HEK293 (cell line): ENCODE data around the gene SYNGR3.

Source experiments
- CTCF ChIA-PET: fragments of 350-600 bp; formaldehyde crosslinking; extraction: SDS; loops from one replicate; lab custom pipeline; 2021; ENCODE audit warnings: antibody characterized with exemption; lab: Yijun Ruan, JAX
- POLR2A ChIA-PET: fragments of 300-600 bp; formaldehyde crosslinking; extraction: SDS; loops from one replicate; lab custom pipeline; 2020; ENCODE audit warnings: antibody characterized with exemption, inconsistent platforms; lab: Yijun Ruan, JAX
- H3K27ac ChIP-seq: fragments of 200-500 bp; sonication (Bioruptor generic); 2 replicates; pipeline ENCODE4 v1.5.1; 2014; ENCODE audit warnings: low read depth, low read length, control low read depth, inconsistent platforms; ENCODE audit errors: extremely low read depth
- H3K36me3 ChIP-seq, 2 experiments: fragments of 200-500 bp in 1 of 2; sonication (Bioruptor generic) in 1 of 2; 1 replicate in 1 of 2; 2 replicates in 1 of 2; pipeline ENCODE4 v1.5.1; 2014 to 2017; ENCODE audit warnings: inconsistent platforms in 2 of 2, low read length in 2 of 2; ENCODE audit not compliant: control insufficient read depth in 2 of 2, insufficient read depth in 1 of 2
- H3K4me1 ChIP-seq: fragments of 200-500 bp; sonication (Bioruptor generic); 2 replicates; pipeline ENCODE4 v1.5.1; 2014; ENCODE audit warnings: mild to moderate bottlenecking, low read length, inconsistent platforms; ENCODE audit not compliant: control insufficient read depth, insufficient read depth
- H3K4me3 ChIP-seq: 2 replicates; pipeline ENCODE4 v1.5.1; 2011; ENCODE audit warnings: low read depth, mild to moderate bottlenecking, control low read depth, low read length, moderate library complexity
- H3K9me3 ChIP-seq: fragments of 200-500 bp; sonication (Bioruptor generic); 2 replicates; pipeline ENCODE4 v1.5.1; 2014; ENCODE audit warnings: low read depth, low read length, inconsistent platforms; ENCODE audit not compliant: control insufficient read depth, insufficient read depth
- BCL11B ChIP-seq: fragments of 450-650 bp; formaldehyde crosslinking; IDR thresholded peaks from 2 replicates; pipeline ENCODE4 v1.5.1; 2016; ENCODE audit warnings: low read depth, missing biosample characterization, missing genetic modification characterization
- GFI1B ChIP-seq: fragments of 450-650 bp; formaldehyde crosslinking; IDR thresholded peaks from 2 replicates; pipeline ENCODE4 v1.5.1; 2016; ENCODE audit warnings: missing biosample characterization, missing genetic modification characterization
- GLIS1 ChIP-seq: fragments of 450-650 bp; formaldehyde crosslinking; IDR thresholded peaks from 2 replicates; pipeline ENCODE4 v1.5.1; 2016; ENCODE audit warnings: missing biosample characterization, missing genetic modification characterization
- HOXC10 ChIP-seq: sonication (generic); formaldehyde crosslinking; IDR thresholded peaks from 2 replicates; pipeline ENCODE4 v1.8.1; 2023; ENCODE audit warnings: mild to moderate bottlenecking, missing genetic modification reagents
- SP7 ChIP-seq: fragments of 450-650 bp; formaldehyde crosslinking; IDR thresholded peaks from 2 replicates; pipeline ENCODE4 v1.5.1; 2016; ENCODE audit warnings: missing biosample characterization, missing genetic modification characterization
- ZBTB17 ChIP-seq: fragments of 450-650 bp; formaldehyde crosslinking; IDR thresholded peaks from 2 replicates; pipeline ENCODE4 v1.5.1; 2016; ENCODE audit warnings: missing biosample characterization, missing genetic modification characterization
- ZBTB48 ChIP-seq: fragments of 450-650 bp; formaldehyde crosslinking; IDR thresholded peaks from 2 replicates; pipeline ENCODE4 v1.5.1; 2016; ENCODE audit warnings: missing biosample characterization, missing genetic modification characterization
- ZBTB8A ChIP-seq: fragments of 450-650 bp; formaldehyde crosslinking; IDR thresholded peaks from 2 replicates; pipeline ENCODE4 v1.5.1; 2016; ENCODE audit warnings: missing biosample characterization, missing genetic modification characterization
- ZFP69B ChIP-seq: fragments of 450-650 bp; formaldehyde crosslinking; IDR thresholded peaks from 2 replicates; pipeline ENCODE4 v1.5.1; 2016; ENCODE audit warnings: missing biosample characterization, missing genetic modification characterization
- ZIC2 ChIP-seq: fragments of 450-650 bp; formaldehyde crosslinking; IDR thresholded peaks from 2 replicates; pipeline ENCODE4 v1.5.1; 2016; ENCODE audit warnings: missing biosample characterization, missing genetic modification characterization
- ZNF335 ChIP-seq: fragments of 450-650 bp; formaldehyde crosslinking; conservative IDR thresholded peaks from 2 replicates; pipeline ENCODE4 v1.5.1; 2016; ENCODE audit warnings: missing biosample characterization, missing genetic modification characterization
- ZNF341 ChIP-seq: fragments of 450-650 bp; formaldehyde crosslinking; IDR thresholded peaks from 2 replicates; pipeline ENCODE4; 2016; ENCODE audit warnings: low read depth, missing biosample characterization, missing genetic modification characterization
- ZNF423 ChIP-seq: fragments of 450-650 bp; formaldehyde crosslinking; IDR thresholded peaks from 2 replicates; pipeline ENCODE4 v1.5.1; 2016; ENCODE audit warnings: missing biosample characterization, missing genetic modification characterization
- ZNF544 ChIP-seq: fragments of 450-650 bp; formaldehyde crosslinking; IDR thresholded peaks from 2 replicates; pipeline ENCODE4 v1.5.0; 2017; ENCODE audit warnings: missing biosample characterization, missing genetic modification characterization
- ZNF555 ChIP-seq: fragments of 450-650 bp; formaldehyde crosslinking; conservative IDR thresholded peaks from 2 replicates; pipeline ENCODE4 v1.5.1; 2017; ENCODE audit warnings: missing biosample characterization, mild to moderate bottlenecking, missing genetic modification characterization, inconsistent platforms
- ZNF623 ChIP-seq: fragments of 450-650 bp; formaldehyde crosslinking; IDR thresholded peaks from 2 replicates; pipeline ENCODE4 v1.5.1; 2016; ENCODE audit warnings: missing biosample characterization, missing genetic modification characterization
- ZNF658 ChIP-seq: fragments of 450-650 bp; formaldehyde crosslinking; IDR thresholded peaks from 2 replicates; pipeline ENCODE4; 2016; ENCODE audit warnings: missing biosample characterization, missing genetic modification characterization
- ZNF701 ChIP-seq: fragments of 450-650 bp; formaldehyde crosslinking; IDR thresholded peaks from 2 replicates; pipeline ENCODE4 v1.5.1; 2016; ENCODE audit warnings: missing biosample characterization, missing genetic modification characterization
- ZNF777 ChIP-seq: fragments of 450-650 bp; formaldehyde crosslinking; IDR thresholded peaks from 2 replicates; pipeline ENCODE4 v1.5.1; 2017; ENCODE audit warnings: missing biosample characterization, missing genetic modification characterization, borderline replicate concordance
- ZSCAN16 ChIP-seq: fragments of 450-650 bp; formaldehyde crosslinking; IDR thresholded peaks from 2 replicates; pipeline ENCODE4 v1.5.1; 2016; ENCODE audit warnings: missing biosample characterization, missing genetic modification characterization
- TF ChIP-seq, protein P1 (sequence below): fragments of 450-650 bp; formaldehyde crosslinking; IDR thresholded peaks from 2 replicates; pipeline ENCODE4 v1.5.1; 2017; ENCODE audit warnings: missing biosample characterization, missing genetic modification characterization
- TF ChIP-seq, protein P2 (sequence below): sonication (generic); formaldehyde crosslinking; IDR thresholded peaks from 2 replicates; pipeline ENCODE4 v1.8.1; 2022; ENCODE audit warnings: mild to moderate bottlenecking, moderate library complexity, missing genetic modification reagents
- TF ChIP-seq, protein P3 (sequence below): fragments of 450-650 bp; formaldehyde crosslinking; IDR thresholded peaks from 2 replicates; pipeline ENCODE4 v1.5.1; 2016; ENCODE audit warnings: missing biosample characterization, missing genetic modification characterization
- TF ChIP-seq, protein P4 (sequence below): fragments of 450-650 bp; formaldehyde crosslinking; IDR thresholded peaks from 2 replicates; pipeline ENCODE4 v1.5.1; 2016; ENCODE audit warnings: missing biosample characterization, missing genetic modification characterization
- TF ChIP-seq, protein P5 (sequence below): fragments of 450-650 bp; formaldehyde crosslinking; IDR thresholded peaks from 2 replicates; pipeline ENCODE4 v1.5.1; 2016; ENCODE audit warnings: missing biosample characterization, missing genetic modification characterization

SYNGR3 gene

DNA sequence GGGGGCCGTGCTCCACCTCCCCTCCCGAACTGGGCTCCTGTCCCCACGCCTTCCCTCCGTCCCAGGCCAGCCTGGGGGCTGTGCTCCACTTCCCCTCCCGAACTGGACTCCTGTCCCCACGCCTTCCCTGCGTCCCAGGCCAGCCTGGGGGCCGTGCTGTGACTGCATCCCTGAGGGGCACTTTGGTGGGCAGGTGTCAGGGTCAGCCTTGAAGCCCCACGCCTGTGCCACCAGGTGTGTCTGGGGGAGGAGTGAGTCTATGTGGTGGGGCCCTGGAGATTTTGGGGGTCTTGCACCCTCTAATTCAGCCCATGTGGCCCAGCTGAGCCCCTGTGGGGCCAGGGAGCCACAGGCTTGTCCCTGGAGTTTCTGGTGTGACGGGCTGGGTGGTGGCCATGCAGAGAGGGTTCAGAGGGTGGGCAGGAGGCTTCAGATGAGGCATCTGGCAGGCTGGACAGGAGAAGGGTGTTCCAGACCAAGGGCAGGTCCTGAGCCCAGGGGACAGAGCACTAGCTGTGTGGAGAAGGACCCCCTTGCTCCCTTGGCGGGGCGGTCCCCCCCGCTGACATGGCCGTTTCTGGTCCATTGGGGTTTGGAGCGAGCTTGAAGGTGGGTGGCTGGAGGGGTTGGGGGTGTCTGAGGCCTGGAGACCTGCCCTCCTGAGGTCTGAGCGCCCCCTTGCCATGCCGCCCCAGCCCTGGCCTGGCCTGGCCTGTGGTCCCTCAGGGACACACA, 45.1 kb downstream of the SYNGR3 start:
- peaks cover 4% of the 10 kb centered on the region; the same call in 1 of the 2 replicates for H3K4me1 ChIP-seq
- no peaks in the 10 kb centered on the region for H3K9me3 ChIP-seq
- H3K4me3 ChIP-seq = no peak overlapping the region
- ChIA-PET CTCF (interaction anchor here (1.1 to 1.2 kb wide), 3 partner anchors 86 to 254 kb away, joined by 3 to 8 read pairs (median 3); no protein-coding TSS in a partner anchor), POLR2A (interaction anchor here (1.0 to 1.8 kb wide), 2 partner anchors 27 to 120 kb away, joined by 3 to 12 read pairs; partner anchors contain the start of gene TRAF7)
- peaks cover 0 to 15% of the 10 kb centered on the region in 2 experiments; a peak in 1 of 3 replicates for H3K36me3 ChIP-seq
- TF ChIP-seq, protein P1, sequence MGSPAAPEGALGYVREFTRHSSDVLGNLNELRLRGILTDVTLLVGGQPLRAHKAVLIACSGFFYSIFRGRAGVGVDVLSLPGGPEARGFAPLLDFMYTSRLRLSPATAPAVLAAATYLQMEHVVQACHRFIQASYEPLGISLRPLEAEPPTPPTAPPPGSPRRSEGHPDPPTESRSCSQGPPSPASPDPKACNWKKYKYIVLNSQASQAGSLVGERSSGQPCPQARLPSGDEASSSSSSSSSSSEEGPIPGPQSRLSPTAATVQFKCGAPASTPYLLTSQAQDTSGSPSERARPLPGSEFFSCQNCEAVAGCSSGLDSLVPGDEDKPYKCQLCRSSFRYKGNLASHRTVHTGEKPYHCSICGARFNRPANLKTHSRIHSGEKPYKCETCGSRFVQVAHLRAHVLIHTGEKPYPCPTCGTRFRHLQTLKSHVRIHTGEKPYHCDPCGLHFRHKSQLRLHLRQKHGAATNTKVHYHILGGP (tag by site-specific recombination) = no peak
- TF ChIP-seq ZBTB8A (tag by site-specific recombination) = peak; percentile 27; the same call in 1 of the 2 replicates
- TF ChIP-seq, protein P2, sequence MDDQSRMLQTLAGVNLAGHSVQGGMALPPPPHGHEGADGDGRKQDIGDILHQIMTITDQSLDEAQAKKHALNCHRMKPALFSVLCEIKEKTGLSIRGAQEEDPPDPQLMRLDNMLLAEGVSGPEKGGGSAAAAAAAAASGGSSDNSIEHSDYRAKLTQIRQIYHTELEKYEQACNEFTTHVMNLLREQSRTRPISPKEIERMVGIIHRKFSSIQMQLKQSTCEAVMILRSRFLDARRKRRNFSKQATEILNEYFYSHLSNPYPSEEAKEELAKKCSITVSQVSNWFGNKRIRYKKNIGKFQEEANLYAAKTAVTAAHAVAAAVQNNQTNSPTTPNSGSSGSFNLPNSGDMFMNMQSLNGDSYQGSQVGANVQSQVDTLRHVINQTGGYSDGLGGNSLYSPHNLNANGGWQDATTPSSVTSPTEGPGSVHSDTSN = peak; percentile 27; the same call in 1 of the 2 replicates
- TF ChIP-seq, all 188 proteins: peak for 2
- no peak overlapping the region; the same call in 1 of the 2 replicates for H3K27ac ChIP-seq

DNA sequence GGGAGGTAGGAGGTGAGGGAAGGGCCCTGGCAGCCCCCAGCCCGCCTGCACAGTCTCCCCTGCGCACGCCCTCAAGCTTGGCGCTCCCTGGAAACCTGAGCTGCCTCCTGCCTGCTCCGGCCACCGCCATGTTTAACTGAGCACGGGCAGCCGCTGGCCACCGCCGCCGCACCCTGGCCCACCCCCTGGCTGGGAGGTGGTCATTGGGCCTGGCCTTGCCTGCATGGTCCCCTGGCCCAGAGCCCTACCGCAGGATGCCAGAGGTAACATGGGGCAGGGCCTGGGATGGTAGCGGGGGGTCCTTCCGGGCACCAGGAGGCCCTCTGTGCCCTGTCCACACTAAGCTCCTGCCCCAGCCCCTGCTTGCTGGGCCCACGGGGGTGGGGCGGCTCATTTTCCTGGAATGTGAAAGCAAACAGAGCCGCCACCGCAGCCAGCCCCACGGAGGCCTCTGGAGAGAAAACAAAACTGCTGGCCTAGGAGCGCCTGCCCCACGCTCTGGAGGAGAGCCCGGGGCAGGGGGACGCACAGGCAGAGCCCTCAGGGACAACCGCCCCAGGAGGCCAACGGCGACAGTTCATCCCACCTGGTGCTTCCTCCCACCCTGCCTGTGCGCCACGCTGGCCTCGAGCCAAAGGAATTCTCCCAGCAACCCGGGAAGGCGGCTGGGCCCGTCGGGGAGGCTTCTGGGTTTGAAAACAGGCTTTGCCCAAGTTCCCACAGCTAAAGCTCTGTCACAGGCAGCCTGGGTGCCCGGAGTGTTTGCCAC, 45.8 kb downstream of the SYNGR3 start:
- H3K4me1 ChIP-seq = peaks cover 4% of the 10 kb centered on the region; the same call in 1 of the 2 replicates
- ChIA-PET CTCF (interaction anchor here (1.1 to 1.2 kb wide), 3 partner anchors 85 to 253 kb away, joined by 3 to 8 read pairs (median 3); no protein-coding TSS in a partner anchor), POLR2A (interaction anchor here (1.0 to 1.8 kb wide), 2 partner anchors 28 to 119 kb away, joined by 3 to 12 read pairs; partner anchors contain the start of gene TRAF7)
- H3K36me3 ChIP-seq = peaks cover 0 to 12% of the 10 kb centered on the region in 2 experiments; a peak in 1 of 3 replicates
- H3K4me3 ChIP-seq = no peak overlapping the region
- no peaks in the 10 kb centered on the region for H3K9me3 ChIP-seq
- H3K27ac ChIP-seq = peak overlapping the region; percentile 51
- TF ChIP-seq ZFP69B (peak; percentile 24; the same call in 1 of the 2 replicates), ZNF341 (tag by site-specific recombination) (0 out of 2 replicates have a peak, but pooled peaks have one; percentile 44), ZBTB8A (tag by site-specific recombination) (peak; percentile 75), ZNF423 (tag by site-specific recombination) (peak; percentile 76), GLIS1 (peak; percentile 96), ZNF555 (tag by site-specific recombination) (no peak), ZSCAN16 (tag by site-specific recombination) (no peak), ZIC2 (tag by site-specific recombination) (peak; percentile 97), ZNF623 (tag by site-specific recombination) (no peak), ZNF777 (tag by site-specific recombination) (peak; percentile 81), ZNF658 (no peak), ZBTB48 (tag by site-specific recombination) (no peak), ZBTB17 (peak; percentile 31; the same call in 1 of the 2 replicates), ZNF701 (no peak), HOXC10 (CRISPR knock-in tag) (no peak), ZNF544 (no peak), GFI1B (no peak), ZNF335 (peak; percentile 79), SP7 (tag by site-specific recombination) (peak; percentile 29; the same call in 1 of the 2 replicates), BCL11B (tag by site-specific recombination) (0 out of 2 replicates have a peak, but pooled peaks have one; percentile 26)
- TF ChIP-seq, protein P3, sequence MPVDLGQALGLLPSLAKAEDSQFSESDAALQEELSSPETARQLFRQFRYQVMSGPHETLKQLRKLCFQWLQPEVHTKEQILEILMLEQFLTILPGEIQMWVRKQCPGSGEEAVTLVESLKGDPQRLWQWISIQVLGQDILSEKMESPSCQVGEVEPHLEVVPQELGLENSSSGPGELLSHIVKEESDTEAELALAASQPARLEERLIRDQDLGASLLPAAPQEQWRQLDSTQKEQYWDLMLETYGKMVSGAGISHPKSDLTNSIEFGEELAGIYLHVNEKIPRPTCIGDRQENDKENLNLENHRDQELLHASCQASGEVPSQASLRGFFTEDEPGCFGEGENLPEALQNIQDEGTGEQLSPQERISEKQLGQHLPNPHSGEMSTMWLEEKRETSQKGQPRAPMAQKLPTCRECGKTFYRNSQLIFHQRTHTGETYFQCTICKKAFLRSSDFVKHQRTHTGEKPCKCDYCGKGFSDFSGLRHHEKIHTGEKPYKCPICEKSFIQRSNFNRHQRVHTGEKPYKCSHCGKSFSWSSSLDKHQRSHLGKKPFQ = peak; percentile 53; the same call in 1 of the 2 replicates
- TF ChIP-seq, protein P4, sequence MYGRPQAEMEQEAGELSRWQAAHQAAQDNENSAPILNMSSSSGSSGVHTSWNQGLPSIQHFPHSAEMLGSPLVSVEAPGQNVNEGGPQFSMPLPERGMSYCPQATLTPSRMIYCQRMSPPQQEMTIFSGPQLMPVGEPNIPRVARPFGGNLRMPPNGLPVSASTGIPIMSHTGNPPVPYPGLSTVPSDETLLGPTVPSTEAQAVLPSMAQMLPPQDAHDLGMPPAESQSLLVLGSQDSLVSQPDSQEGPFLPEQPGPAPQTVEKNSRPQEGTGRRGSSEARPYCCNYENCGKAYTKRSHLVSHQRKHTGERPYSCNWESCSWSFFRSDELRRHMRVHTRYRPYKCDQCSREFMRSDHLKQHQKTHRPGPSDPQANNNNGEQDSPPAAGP (tag by site-specific recombination) = 0 out of 2 replicates have a peak, but pooled peaks have one; percentile 19
- TF ChIP-seq, protein P5, sequence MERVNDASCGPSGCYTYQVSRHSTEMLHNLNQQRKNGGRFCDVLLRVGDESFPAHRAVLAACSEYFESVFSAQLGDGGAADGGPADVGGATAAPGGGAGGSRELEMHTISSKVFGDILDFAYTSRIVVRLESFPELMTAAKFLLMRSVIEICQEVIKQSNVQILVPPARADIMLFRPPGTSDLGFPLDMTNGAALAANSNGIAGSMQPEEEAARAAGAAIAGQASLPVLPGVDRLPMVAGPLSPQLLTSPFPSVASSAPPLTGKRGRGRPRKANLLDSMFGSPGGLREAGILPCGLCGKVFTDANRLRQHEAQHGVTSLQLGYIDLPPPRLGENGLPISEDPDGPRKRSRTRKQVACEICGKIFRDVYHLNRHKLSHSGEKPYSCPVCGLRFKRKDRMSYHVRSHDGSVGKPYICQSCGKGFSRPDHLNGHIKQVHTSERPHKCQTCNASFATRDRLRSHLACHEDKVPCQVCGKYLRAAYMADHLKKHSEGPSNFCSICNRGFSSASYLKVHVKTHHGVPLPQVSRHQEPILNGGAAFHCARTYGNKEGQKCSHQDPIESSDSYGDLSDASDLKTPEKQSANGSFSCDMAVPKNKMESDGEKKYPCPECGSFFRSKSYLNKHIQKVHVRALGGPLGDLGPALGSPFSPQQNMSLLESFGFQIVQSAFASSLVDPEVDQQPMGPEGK = peak; percentile 64; the same call in 1 of the 2 replicates
